B cell (primary cell): ENCODE data around the gene ACAP3. TPM values are rescaled to one million over a fixed set of nuclear protein-coding genes. Genes with fewer than 3 reads are reported as not detected.
A peak's percentile ranks its signal among the peaks of the same experiment; 100 is the strongest.

Experiments used
- ATAC-seq: fragments of 200-7000 bp; cut with Tn5 transposase; one replicate; pipeline ENCODE4 v1.10.0; 2021; ENCODE audit warnings: low read depth, mild to moderate bottlenecking, moderate number of reproducible peaks, moderate library complexity
- CTCF ChIA-PET: fragments of 350-600 bp; sonication (Branson Sonifier 250); formaldehyde crosslinking; loops from one replicate; lab custom pipeline; 2021; ENCODE audit warnings: antibody characterized with exemption, inconsistent platforms; lab: Charles Lee
- POLR2A ChIA-PET: fragments of 350-600 bp; sonication (Branson Sonifier 250); formaldehyde crosslinking; loops from one replicate; lab custom pipeline; 2021; ENCODE audit warnings: antibody characterized with exemption; lab: Charles Lee
- DNase-seq: peaks from one replicate; pipeline ENCODE4 v3.0.0; 2013
- H2AFZ ChIP-seq: 2 replicates; pipeline ENCODE4 v1.6.1; 2012; ENCODE audit warnings: mild to moderate bottlenecking, low read depth, low read length; ENCODE audit not compliant: insufficient read depth, poor library complexity, severe bottlenecking
- H3K27ac ChIP-seq, 2 donors: 1 replicate in 1 of 2; 2 replicates in 1 of 2; pipeline ENCODE4 v1.5.1; 2012 to 2013; ENCODE audit warnings: low read length in 2 of 2, mild to moderate bottlenecking in 2 of 2, moderate library complexity in 1 of 2
- H3K27me3 ChIP-seq, 4 experiments: fragments of 200-600 bp in 1 of 4; sonication (generic) in 1 of 4; replicated peaks in 1 of 4; 1 replicate in 2 of 4; 2 replicates in 2 of 4; pipeline versions ENCODE4 v1.6.1 to v1.7.0; 2013 to 2016; ENCODE audit warnings: low read length in 3 of 4, mild to moderate bottlenecking in 2 of 4, mixed read lengths in 1 of 4, moderate library complexity in 1 of 4; ENCODE audit not compliant: insufficient read depth in 4 of 4, control insufficient read depth in 3 of 4; ENCODE audit errors: control extremely low read depth in 1 of 4
- H3K36me3 ChIP-seq, 2 experiments: replicated peaks in 1 of 2; 1 replicate in 1 of 2; 2 replicates in 1 of 2; pipeline versions ENCODE4 v1.6.1 to v1.7.1; 2013; ENCODE audit warnings: low read length in 1 of 2; ENCODE audit not compliant: insufficient read depth in 2 of 2, control insufficient read depth in 1 of 2; ENCODE audit errors: control extremely low read depth in 1 of 2, extremely low read depth in 1 of 2
- H3K4me1 ChIP-seq, 2 donors: fragments of 200-600 bp in 1 of 2; sonication (generic) in 1 of 2; 1 replicate in 1 of 2; 2 replicates in 1 of 2; pipeline versions ENCODE4 v1.5.1 to v1.6.1; 2013 to 2017; ENCODE audit warnings: low read length in 2 of 2; ENCODE audit not compliant: control insufficient read depth in 2 of 2, insufficient read depth in 2 of 2
- H3K4me2 ChIP-seq: replicated peaks from 2 replicates; pipeline ENCODE3; 2012; ENCODE audit warnings: mild to moderate bottlenecking, low read depth, low read length; ENCODE audit not compliant: poor library complexity, severe bottlenecking
- H3K4me3 ChIP-seq, 5 experiments: fragments of 200-600 bp in 1 of 5; sonication (generic) in 1 of 5; 1 replicate in 3 of 5; 2 replicates in 2 of 5; pipeline versions ENCODE4 v1.5.1 to v1.7.0; 2011 to 2016; ENCODE audit warnings: low read length in 4 of 5, mild to moderate bottlenecking in 4 of 5, low read depth in 2 of 5, control low read depth in 1 of 5, moderate library complexity in 1 of 5; ENCODE audit not compliant: insufficient read depth in 1 of 5; ENCODE audit errors: control extremely low read depth in 1 of 5, extremely low read depth in 1 of 5
- H3K79me2 ChIP-seq: fragments of 200-600 bp; sonication (generic); one replicate; pipeline ENCODE4 v1.6.0; 2016; ENCODE audit warnings: low read length; ENCODE audit not compliant: control insufficient read depth, insufficient read depth
- H3K9ac ChIP-seq: fragments of 200-600 bp; sonication (generic); 2 replicates; pipeline ENCODE4 v1.6.1; 2017; ENCODE audit warnings: mild to moderate bottlenecking, low read length, moderate library complexity
- H3K9me3 ChIP-seq, 3 donors: one replicate each; pipeline versions ENCODE4 v1.6.1 to v1.7.1; 2013; ENCODE audit warnings: low read length in 2 of 3; ENCODE audit not compliant: control insufficient read depth in 2 of 3, insufficient read depth in 1 of 3; ENCODE audit errors: control extremely low read depth in 1 of 3
- H4K20me1 ChIP-seq: 2 replicates; pipeline ENCODE4 v1.6.0; 2012; ENCODE audit warnings: mild to moderate bottlenecking, low read length; ENCODE audit not compliant: insufficient read depth, control insufficient read depth, poor library complexity, severe bottlenecking
- H3K27ac Mint-ChIP-seq: one replicate; pipeline ENCODE4 v1.8.0; 2021; ENCODE audit warnings: mixed read lengths
- H3K27me3 Mint-ChIP-seq: one replicate; pipeline ENCODE4 v1.8.0; 2021; ENCODE audit warnings: mixed read lengths
- H3K4me1 Mint-ChIP-seq: one replicate; pipeline ENCODE4 v1.8.0; 2021; ENCODE audit warnings: mixed read lengths
- H3K4me3 Mint-ChIP-seq: one replicate; pipeline ENCODE4 v1.8.0; 2021; ENCODE audit warnings: mixed read lengths
- H3K9me3 Mint-ChIP-seq: one replicate; pipeline ENCODE4 v1.8.0; 2022; ENCODE audit warnings: mixed read lengths; ENCODE audit not compliant: insufficient read depth
- EZH2 ChIP-seq: IDR thresholded peaks from 2 replicates; pipeline ENCODE4 v1.6.1; 2012; ENCODE audit warnings: borderline replicate concordance, low read depth, mild to moderate bottlenecking, moderate library complexity, low read length; ENCODE audit not compliant: insufficient read depth, poor library complexity, severe bottlenecking
- WGBS: methylation state at CpG from one replicate; pipeline ENCODE4 v1.1.5; 2013; ENCODE audit warnings: missing lambda C conversion rate; ENCODE audit not compliant: insufficient coverage; 5-methylcytosine and 5-hydroxymethylcytosine counted together
- intact Hi-C: fragments of 100-400 bp; cut with micrococcal nuclease; formaldehyde crosslinking; loops from one replicate; pipeline ENCODE4 v1.10.0; 2022
- polyA plus RNA-seq: library from polyadenylated mRNA; depleted of rRNA; stranded (reverse); fragments of >200 nt; gene quantifications from 2 replicates; pipeline ENCODE4 v1.2.3, GENCODE V29; 2012
- total RNA-seq, 2 donors: library from RNA; stranded (reverse); fragments of 120-200 nt in 1 of 2; gene quantifications; 1 replicate in 1 of 2; 2 replicates in 1 of 2; pipeline versions ENCODE4 v1.2.3 to v1.2.4, GENCODE V29; 2013 to 2022
- TF ChIP-seq, protein P1 (sequence below): fragments of 200-600 bp; IDR thresholded peaks from one replicate; pipeline ENCODE4 v1.8.0; 2022; ENCODE audit warnings: antibody characterized with exemption, mild to moderate bottlenecking

The ACAP3 gene
- total and polyA plus RNA-seq, 2 donors (not counting 1 experiment from before 2014, with no cell fraction given): 40.7 to 124 TPM

DNA sequence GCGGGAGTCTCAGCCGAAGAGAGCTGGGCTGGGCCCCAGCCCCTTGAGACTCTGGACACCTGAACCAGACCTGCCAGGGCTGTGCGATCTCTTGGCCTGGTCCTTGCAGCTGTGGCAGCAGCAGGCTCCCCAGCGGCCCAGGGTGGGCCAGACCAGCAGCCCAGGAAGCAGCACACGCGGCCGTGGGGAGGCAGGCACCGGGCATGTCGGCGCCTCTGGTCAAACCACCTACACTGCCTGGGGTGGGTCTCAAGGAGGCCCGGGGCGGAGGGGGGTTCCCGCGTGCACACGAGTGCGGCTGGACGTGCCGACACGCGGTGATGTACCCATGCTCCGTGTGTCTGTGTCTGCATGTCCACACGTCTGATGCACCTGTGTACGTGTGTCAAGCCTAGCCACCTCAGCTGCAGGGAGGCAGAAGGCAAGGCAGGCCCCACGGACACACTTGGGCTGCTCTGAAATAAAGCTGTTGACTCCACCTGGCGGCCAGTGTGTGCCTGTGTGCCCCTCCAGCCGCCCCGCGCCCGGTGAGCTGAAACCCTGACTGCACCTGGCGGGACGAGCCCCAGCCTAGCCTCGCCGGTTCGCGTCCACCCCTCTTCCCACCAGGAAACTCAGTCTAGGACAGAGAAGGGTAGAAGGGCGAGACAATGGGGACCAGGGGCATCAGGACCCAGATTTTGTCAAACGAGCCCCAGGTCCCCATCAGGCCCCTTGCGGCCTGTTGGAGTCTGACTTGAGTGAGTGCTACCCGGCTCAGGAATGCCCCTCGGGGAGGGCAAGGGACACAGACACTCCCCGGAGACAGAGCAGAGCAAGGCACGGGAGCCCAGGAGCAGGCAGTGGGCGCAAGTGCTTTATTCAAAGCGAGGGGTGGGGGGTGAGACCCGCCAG lies 15.9 kb downstream of the ACAP3 start:
- TF ChIP-seq EZH2: no peak
- TF ChIP-seq, protein P1, sequence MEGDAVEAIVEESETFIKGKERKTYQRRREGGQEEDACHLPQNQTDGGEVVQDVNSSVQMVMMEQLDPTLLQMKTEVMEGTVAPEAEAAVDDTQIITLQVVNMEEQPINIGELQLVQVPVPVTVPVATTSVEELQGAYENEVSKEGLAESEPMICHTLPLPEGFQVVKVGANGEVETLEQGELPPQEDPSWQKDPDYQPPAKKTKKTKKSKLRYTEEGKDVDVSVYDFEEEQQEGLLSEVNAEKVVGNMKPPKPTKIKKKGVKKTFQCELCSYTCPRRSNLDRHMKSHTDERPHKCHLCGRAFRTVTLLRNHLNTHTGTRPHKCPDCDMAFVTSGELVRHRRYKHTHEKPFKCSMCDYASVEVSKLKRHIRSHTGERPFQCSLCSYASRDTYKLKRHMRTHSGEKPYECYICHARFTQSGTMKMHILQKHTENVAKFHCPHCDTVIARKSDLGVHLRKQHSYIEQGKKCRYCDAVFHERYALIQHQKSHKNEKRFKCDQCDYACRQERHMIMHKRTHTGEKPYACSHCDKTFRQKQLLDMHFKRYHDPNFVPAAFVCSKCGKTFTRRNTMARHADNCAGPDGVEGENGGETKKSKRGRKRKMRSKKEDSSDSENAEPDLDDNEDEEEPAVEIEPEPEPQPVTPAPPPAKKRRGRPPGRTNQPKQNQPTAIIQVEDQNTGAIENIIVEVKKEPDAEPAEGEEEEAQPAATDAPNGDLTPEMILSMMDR: peak; percentile 74
- 54% methylated on average over 45 of the region's 45 CpGs for WGBS
- Mint-ChIP-seq H3K4me1 (peaks cover 11% of the 10 kb centered on the region), H3K9me3 (no peaks in the 10 kb centered on the region), H3K4me3 (no peak overlapping the region), H3K27me3 (no peaks in the 10 kb centered on the region), H3K27ac (peak overlapping the region; percentile 50)
- Histone ChIP-seq H3K36me3 (no peaks in the 10 kb centered on the region), H3K9ac (no peak overlapping the region), H3K4me2 (peak overlapping the region; percentile 20), H3K27me3 (no peaks in the 10 kb centered on the region), H3K27ac (no peak overlapping the region), H3K4me1 (peaks cover 0 to 16% of the 10 kb centered on the region in 2 donors), H4K20me1 (no peaks in the 10 kb centered on the region), H3K79me2 (no peaks in the 10 kb centered on the region), H3K4me3 (no peak overlapping the region), H2AFZ (no peak overlapping the region), H3K9me3 (no peaks in the 10 kb centered on the region)
- POLR2A ChIA-PET: interaction anchor here (0.5 to 1.9 kb wide), 5 partner anchors 11 to 1257 kb away, joined by 3 to 8 read pairs (median 3); no protein-coding TSS in a partner anchor
- CTCF ChIA-PET: interaction anchor here (0.6 to 4.3 kb wide), 28 partner anchors 9 to 311 kb away, joined by 3 to 118 read pairs (median 5); partner anchors contain the start of genes AGRN, PERM1 and UBE2J2
- ATAC-seq (peak; percentile 84), DNase-seq (peak; percentile 87)
- intact Hi-C loops: loop anchor here (2.0 kb wide), 3 partner anchors 169 to 307 kb away; no protein-coding TSS in a partner anchor
